ENCODE measurements around the gene TBC1D30.

The TBC1D30 gene

DNA sequence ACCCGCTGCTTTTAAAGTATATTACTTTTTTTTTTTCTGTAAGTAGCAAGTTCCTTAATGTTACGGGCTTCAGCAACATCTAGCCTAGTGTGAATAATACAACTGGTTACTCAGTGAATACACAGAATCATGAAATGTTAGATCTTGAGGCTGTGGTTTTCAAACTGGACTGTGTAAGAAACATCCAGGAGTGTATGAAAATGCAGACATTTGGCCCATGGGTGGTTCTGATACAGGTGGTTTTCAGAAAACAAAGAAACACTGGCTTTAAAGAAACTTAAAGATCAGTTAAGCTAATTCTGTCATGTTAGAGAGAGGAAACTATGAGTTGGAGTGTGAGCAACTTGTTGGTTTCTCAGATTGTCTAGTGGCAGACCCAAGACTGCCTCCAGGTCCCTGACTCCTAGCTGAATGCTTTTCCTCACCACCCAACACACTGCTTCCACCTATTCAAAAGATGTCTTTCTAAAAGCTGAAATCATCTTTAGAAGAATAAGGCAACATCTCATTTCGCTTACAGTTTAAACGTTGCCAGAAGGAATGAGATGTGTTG, 36.1 kb downstream of the TBC1D30 start:
- no peak for DNase-seq (ENCODE audit: low spot score)

DNA sequence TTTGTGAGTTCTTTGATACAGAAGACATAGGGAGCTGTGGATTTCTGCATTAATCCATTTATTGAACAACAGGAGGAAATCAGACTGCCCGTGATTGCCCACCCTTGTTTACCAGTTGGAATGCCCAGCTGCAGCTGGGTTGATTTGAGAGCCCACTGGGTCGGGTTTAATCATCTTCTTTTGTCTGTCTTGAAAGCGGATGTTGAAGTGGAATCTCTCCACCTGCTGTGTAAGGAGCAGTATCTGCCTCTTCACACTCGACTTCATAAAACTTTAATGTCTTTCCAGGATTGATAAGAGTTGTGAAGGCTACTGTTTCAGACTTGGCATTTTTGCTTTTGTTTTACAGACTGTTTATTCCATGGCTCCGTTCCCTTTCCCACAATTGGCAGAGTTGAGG, 39.9 kb downstream of the TBC1D30 start:
- no peak for DNase-seq (ENCODE audit: low spot score)

DNA sequence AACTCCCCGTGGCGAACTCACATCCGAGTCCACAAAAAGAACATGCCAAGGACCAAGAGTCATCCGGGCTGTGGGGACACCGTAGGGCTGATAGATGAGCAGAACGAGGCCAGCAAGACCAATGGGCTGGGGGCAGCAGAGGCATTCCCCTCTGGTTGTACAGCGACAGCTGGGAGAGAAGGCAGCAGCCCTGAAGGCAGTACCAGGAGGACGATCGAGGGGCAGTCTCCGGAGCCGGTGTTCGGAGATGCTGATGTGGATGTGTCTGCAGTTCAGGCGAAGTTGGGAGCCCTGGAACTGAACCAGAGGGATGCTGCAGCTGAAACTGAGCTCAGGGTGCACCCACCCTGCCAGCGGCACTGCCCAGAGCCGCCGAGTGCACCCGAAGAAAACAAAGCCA, 50.7 kb downstream of the TBC1D30 start:
- no peak for DNase-seq (ENCODE audit: low spot score)

DNA sequence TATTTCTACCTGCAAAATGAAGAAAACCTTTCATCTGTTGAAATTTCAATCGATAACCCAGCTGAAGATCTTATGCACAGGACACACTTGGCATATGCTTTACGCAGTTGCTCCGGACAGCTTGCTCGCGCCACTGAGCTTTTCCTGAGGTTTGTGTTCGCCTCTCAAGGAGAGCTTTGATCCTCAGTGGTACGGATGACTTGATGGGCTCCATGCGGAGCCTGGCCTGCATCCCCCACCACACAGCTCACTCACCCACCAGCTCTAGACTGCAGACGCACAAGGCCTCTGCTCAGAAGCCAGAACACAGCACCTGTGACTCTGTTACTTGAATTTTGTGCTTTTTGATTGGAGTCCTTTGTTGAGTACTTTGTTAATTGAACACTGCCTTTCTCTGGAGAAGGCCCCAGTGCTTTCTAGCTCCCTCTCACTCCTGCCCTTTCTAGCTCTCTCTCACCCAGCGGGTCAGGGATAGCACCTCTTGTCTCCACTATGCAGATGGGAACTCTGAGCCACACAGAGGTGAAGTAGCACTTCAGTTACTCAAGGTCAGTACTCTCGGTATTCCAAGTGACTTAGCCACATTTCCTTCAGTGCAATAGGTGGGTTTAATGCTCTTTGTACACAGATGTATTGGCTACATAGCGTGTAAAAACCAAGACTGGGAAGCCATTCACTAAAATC, 52.1 kb downstream of the TBC1D30 start:
- no peak for DNase-seq (ENCODE audit: low spot score)

DNA sequence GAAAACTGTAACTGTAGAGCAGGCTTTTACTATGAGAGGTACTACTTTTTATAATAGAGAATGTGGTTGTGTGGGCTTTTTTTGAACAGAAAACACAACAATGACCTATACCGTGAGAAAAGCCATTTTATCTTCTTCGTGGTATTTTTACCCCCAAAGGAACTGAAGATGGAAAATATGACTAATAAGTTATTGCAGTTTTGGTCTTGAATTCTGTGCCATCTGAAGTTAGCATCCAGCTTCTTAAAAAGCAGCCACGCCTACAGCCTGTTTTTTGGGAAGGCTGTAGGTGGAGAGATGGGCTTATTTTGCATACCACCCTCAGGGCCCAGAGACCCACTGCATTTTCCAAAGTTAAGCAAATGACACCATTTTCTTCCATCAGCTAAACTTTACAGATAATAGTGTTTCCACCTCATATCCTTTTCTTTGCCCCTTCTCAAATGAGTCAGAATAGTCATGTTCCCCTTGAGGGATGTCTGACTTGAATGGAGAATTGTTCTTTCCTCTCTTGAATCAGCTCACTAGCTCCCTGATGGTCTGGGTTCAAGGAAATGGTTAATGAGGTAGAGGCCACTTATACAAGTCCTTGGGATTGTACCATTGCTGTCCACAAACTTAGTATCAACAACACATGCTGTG, 53.0 kb downstream of the TBC1D30 start:
- no peak for DNase-seq (ENCODE audit: low spot score)

DNA sequence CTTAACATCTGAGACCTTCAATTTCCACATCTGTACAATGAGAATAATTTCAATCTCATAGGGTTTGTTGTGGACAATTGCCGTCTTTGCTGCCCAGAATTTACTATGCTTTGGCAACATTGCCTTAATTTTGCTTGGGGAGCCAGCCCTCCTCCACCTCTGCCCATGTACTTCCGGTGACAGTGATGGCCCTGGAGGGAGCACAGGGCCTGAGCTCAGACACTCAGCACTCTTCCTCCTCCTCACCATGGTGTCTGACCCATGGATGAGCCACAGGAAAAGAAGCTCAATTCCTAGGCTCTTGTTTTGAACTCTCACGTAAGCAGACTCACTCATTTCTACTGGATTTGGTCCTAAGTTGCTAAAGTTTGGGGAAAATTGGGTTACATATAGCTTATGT, 58.2 kb downstream of the TBC1D30 start:
- no peak for DNase-seq (ENCODE audit: low spot score)

DNA sequence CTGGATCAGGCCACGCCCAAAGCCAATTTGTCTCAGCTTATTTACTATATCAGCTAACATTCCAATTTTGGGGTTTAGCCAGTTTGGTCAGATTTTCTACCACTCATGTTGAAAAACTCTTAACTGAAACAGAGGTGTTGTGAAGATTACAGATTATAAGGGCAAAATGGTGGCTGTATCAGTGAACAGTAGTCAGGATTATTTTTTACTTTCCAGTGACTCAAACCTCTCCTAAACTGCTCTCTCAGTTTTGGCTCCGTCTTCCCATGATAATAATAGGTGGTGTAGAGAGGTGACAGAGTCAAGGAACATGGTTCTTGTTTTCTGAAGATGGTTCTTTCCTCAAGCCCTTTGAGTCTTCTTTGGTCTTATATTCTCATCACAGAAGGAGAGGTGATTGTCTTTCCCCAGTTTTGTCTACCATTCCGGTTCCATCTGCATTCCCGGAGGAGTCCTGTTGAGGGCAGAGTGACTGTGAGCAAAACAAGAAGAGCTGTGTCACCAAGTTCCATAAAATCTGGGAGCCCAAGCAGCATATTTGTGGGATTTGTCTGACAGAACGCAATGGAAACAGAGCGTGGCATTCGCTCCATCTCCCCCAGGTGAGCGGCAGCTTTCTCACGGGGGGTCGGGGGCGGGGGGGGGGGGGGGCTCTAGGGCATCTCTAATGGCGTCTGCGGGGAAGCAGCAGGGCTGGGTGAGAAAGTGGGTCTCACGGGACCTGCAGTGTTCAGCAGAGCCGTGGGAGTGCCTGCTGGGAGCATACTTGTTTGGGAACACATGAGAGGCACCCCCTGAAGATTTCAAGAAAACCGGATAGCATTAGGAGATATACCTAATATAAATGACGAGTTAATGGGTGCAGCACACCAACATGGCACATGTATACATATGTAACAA, 59.1 kb downstream of the TBC1D30 start:
- DNase-seq (ENCODE audit: low spot score): no peak

DNA sequence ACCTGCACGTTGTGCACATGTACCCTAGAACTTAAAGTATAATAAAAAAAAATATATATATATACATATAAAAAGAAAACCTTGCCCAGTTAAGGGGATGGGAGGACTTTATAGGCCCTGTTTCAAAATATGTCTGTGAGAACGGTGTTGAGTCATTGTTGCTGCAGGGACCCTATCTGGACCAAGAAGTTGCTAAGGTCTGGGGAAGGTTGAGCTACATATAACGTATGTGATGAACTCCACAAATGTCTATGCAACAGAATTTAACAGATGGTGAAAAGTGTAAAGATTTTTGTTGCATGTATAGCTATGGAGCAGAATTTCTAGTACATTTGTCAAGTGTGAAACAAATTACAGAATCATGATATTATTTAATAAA, 59.7 kb downstream of the TBC1D30 start:
- DNase-seq (ENCODE audit: low spot score): no peak

DNA sequence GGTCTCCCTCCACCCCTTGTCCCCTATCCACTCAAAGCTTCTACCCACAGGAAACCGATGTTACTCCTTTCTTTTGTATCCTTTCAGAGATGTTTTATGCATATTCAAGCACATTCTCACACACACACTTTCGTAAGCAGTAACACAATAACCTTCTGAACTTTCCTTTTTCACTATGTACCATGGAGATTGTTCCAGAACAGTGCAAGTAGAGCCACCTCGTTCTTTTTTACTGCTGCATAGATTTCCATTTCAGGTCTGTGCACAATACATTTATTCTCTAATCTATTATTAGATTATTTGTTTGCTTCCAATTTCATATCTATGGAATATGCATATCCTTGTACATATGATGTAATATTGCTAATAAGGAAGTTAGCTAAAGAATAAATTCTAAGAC, 60.3 kb downstream of the TBC1D30 start:
- DNase-seq (ENCODE audit: low spot score): no peak

DNA sequence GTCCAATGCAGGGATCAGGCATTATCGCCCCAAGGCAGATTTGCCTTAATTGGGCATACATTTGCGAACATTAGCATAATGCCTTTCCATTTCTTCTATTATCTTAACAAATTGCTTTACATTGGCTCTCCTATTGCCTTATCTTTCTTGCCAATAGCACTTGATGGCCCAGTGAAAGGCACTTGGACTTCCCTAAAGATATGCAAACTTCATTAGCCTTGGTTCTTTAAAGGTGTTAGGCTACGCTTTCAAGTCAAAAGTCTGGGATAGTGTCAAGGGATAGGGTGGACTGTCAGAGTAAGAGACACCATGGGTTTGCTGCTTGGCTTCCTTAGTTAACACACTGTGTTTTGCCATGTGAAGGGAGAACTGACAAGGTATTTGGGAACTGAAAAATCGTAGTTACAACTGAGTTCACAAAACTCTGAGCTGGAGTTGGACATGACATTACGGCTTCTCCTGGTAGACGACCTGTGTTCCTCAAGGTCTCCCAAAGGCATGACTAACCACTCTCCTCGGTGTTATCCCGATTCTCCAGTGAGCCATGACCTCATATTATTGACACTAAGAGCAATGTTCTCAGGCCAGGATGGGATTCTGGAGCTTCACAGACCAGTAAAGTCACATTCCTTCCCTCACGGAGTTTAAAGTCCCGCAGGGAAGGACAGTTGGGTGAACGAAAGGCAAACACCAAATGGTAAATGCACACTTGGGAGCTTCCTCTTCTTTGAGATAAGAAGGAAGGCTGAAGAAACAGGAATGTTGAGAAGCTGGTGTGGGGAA, 65.2 kb downstream of the TBC1D30 start:
- no peak for DNase-seq (ENCODE audit: low spot score)

DNA sequence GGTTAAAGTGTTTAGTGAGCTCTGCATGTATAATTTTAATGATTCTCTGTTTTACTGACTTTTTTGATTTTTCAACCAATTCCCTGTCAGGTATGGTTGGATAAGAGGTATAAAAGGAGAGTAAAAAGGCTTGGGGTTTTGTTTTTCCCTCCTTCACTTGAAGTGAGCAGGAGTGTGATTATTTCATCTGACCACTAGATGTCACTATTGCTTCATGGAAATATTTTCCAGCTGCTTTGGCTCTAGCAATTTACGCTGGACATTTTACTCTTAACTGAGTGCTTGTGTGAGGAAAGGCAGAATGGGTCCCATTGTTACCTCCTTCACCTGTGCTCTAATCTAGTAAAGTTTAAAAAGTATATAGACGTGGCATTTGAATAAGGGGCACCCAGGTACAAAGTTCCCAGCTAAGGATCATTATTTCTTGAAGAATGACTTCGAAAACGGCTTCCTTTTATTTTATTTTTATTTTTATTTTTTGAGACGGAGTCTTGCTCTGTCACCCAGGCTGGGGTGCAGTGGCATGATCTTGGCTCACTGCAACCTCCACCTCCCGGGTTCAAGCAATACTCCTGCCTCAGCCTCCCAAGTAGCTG, 66.5 kb downstream of the TBC1D30 start:
- DNase-seq (ENCODE audit: low spot score): peak; percentile 63

DNA sequence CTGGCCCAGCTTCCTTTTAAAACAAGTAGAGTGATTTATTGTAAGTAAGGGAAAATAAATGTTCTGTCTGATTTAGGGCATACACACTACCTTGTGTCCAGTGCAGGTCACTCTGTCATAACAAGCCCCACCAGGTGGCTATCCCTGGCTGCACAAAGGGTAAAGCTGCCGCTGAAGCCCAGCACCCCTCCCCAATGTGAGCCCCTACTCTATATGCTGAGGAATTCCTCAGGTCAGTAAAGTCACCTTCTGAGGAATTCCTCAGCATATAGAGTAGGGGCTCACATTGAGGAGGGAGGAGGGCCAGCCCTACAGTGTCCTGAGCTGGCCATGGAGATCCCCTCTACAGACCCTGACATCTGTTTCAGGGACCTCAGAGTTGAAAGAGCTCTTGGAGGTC, 67.2 kb downstream of the TBC1D30 start:
- DNase-seq (ENCODE audit: low spot score): no peak

DNA sequence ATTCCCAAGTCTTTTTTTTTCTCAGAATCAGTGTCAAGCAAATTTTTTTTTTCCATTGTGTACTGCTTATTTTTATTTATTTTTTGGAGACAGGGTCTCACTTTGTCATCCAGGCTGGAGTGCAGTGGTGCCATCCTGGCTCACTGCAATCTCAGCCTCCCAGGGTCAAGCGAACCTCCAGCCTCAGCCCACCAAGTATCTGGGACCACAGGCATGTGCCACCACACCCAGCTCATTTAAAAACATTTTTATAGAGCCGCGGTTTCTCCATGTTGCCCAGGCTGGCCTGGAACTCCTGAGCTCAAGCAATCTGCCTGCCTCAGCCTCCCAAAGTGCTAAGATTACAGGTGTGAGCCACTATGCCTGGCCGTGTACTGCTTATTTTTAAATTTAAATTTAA, 68.1 kb downstream of the TBC1D30 start:
- no peak for DNase-seq (ENCODE audit: low spot score)

DNA sequence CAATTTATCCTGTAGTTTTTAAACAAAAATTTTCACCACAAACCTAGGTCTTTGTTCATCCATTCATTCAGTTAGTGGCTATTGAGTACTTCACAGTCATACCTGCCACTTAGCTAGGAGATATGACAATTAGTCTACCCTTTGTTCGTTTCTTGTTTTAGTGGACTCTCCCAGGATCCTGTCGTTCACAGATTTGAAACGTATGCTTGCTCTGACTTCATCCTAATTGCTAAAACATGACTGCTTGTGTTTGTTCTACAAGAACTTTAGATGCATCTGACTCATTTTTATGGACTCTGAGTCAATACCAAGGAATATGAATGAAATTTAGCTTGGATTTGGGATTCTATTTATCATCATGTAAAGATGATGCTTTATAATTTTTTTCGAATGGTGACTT, 69.5 kb downstream of the TBC1D30 start:
- peak; percentile 49 for DNase-seq (ENCODE audit: low spot score)

DNA sequence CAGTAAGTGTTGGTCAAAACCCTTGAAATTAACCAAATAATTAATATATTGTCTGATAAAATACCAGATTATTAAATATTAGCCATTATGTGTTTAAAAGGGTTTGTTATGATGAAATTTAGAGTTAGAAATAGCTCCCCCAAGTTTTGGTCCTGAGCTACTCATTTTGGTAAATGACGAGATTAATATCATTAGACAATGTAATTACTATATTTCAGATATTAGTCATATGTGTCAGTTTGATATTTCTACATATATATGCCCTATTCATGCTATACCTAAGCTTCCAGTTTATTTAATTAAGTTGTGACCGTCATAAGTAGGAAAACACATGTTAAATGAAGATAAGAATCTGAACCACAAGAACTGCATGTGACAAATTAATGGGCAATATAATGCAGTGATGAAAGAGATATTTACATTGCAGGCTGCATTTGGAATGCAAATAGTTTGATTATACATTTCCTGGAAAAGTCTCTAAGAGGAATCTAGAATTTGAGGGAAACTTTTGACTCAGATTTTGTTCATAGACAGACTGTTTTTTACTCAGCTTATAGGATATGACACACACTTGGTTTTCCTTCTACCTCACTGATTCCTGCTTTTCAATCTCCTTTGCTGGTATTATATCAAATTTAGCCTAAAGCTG, 70.5 kb downstream of the TBC1D30 start:
- DNase-seq (ENCODE audit: low spot score): no peak

DNA sequence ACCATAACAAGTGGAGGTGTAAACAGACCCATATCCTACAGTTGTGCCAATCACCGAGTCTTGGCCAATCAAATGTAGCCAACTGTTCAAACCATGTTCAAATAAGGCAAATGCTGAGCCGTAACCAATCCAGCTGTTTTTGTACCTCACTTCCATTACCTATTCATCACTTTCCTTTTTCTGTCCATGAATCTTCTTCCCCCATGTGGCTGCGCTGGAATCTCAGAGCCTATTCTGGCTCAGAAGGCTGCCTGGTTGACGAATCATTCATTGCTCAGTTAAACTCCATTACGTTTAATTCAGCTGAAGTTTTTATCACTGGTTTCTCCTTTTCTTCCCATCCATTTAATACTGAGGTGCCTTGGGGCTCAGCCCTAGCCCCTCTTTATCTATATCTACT, 71.1 kb downstream of the TBC1D30 start:
- DNase-seq (ENCODE audit: low spot score): peak; percentile 24

DNA sequence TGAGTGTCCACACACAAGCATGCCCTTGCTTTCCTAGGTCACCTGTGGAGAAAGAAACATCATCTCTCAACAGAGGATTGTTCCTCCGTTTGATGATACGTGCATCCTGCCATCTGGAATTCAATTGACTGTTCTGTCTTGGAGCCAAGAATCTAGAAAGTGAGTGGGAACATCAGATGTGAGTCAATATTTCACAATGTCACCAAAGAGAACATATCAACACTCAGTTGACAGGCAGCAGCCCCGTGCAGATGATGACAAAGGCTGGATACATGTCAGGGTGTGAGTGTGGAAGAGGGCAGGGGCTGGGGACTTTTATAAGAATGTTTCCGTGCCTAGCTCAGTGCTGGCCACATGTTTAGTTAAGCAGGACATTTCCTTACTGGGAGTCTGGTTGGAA, 76.1 kb downstream of the TBC1D30 start:
- peak; percentile 39 for DNase-seq (ENCODE audit: low spot score)

DNA sequence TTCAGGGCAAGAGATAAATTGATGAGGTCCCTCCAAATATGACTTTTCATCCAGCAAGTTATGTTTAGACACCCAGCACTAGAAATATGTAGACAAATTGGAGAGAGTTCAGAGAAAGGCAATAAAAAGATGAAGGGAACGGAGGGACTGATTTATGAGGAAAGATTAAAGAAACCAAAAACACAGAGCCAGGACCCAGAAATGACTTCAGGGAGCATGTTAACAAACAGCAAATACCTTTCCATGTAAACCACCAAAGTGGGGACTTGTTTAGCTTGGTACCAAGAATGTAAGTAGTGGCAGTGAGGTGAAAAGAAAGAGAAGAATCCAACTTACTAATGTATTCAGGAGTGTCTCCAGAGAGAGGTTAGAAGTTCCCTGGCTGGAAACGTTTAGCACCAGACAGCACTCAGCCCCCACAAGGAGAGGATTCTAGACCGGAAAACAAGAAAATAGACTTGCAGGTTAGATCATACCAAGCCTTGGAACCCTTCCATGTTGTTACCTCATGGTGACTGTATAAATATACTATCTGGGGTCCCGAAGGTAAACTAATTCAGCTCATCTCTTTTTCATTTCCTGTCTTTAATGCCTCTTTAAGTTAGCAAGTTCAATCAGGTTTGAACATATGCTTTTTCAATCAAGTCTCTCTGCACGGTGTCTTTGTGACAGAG, 79.2 kb downstream of the TBC1D30 start:
- DNase-seq (ENCODE audit: low spot score): no peak

DNA sequence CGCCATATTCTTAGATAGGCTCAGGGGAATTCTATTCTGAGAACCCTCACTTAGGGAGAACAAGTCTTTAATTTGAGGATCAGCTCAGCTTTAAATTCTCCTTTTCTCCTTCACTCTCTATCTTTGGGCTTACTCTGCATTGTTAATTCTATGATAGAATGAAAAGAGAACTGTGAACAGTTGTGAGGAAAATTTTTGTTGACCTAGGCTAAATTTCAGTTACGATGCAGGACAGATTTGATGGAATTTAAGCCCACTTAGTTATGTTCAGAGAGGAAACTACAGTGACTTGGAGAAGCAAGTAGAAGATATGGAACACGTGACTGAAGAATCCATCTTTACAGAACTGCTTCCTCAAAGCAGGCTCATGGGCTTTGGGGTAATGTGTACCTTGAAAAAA, 82.7 kb downstream of the TBC1D30 start:
- DNase-seq (ENCODE audit: low spot score): no peak

DNA sequence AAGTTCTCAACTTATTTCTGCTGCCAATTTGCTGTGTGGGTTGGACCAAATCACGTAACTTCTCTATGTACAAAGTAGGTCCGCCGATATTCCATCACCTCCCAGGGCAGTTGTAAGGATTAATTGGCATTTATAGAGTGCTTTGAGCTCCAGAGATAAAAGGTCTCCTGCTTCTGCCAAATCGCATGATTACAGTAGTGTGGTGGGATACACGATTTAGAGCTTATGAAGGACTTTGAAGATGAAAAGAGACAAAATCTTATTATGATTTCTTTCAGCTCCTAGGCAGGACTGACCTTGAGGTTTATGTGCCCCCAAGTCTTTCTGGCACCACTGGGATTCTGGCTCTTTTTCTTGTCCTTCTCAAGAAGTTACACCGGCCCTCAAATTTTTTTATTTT, 84.7 kb downstream of the TBC1D30 start:
- DNase-seq (ENCODE audit: low spot score): no peak

DNA sequence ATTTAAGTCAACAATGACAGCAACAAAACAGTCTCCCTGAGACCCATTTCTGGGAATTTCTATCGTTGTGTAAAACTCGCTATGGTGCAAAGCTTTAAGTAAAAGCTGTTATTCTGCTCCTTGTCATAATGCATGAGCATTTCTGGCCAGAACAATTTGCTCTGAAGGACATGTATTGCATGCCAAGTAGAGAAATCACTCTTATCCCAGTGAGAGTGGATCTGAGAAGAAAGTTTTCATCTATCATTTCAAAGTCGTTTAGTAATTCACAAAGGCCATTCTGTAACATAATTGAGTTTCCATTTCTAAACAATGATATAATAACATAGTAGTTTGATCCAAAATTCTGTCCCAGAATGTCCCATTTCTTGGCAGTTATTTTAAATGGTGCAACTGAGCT, 86.6 kb downstream of the TBC1D30 start:
- no peak for DNase-seq (ENCODE audit: low spot score)

Measured in AG20443 (cell line).